Esophagus squamous epithelium (tissue), 4 donors: ENCODE data around the gene PPP1R18.

Experiments used
- CTCF ChIP-seq, 6 experiments: fragments of 450-650 bp in 4 of 6; fragments of 200-600 bp in 2 of 6; sonication (generic) in 2 of 6; IDR thresholded peaks; one replicate each; pipeline ENCODE4 v1.5.1; 2016 to 2019; ENCODE audit warnings: antibody characterized with exemption in 6 of 6, mild to moderate bottlenecking in 4 of 6, moderate library complexity in 4 of 6
- POLR2A ChIP-seq, 4 donors: fragments of 450-650 bp; IDR thresholded peaks; one replicate each; pipeline ENCODE4 v1.6.1; 2017; ENCODE audit warnings: antibody characterized with exemption in 4 of 4, mild to moderate bottlenecking in 4 of 4, moderate library complexity in 3 of 4

DNA sequence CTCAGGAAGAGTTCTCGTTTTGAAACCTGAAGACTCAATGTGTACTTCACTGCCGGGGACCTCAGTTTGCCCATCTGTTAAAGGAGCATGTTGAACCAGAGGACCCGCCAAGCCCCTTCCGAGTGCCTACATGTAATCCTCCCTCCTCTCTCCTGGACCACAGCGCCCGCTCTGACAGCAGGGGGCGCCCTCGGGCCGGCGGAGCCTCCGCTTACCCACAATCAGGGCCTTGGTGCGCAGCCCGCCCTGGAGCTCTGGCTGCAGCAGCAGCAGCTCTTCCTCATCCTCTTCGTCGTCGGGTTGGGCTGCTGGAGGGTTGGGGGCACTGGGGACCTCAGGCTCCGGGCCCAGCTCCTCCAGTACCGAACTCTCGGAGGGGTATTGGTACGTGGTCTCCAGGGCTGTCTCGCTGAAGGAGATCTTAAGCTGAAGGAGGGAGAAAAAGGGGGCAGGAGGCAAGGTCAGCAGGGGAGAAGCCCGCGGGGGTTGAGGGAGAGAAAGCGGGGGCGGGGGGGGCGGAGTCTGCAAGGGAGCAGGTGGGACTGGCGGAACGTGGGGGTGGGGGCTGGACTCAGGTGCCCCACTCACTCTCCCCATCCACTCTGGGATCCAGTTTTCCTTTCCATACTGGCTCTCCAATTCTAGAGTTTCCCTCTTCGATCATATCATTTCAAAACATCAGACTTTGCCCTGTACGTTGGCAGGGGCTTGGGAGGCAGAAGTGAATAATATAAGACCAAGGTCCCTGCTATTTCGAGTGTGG, 7.3 kb downstream of the PPP1R18 start:
- TF ChIP-seq CTCF (IDR thresholded peaks at IDR 0.05), result peak; percentile 91 to 98 (median 97)
- TF ChIP-seq POLR2A (IDR thresholded peaks at IDR 0.05), result peak in 1 of 4 donors; percentile 10
